HepG2 (cell line): ENCODE measurements around the gene SLC29A1. TPM values are rescaled to one million over a fixed set of nuclear protein-coding genes. Genes with fewer than 3 reads are reported as not detected.

ENCODE experiments used
- ATAC-seq: fragments of 200-7000 bp; cut with Tn5 transposase; 3 replicates; pipeline ENCODE4 v1.9.1; 2020; ENCODE audit warnings: mild to moderate bottlenecking, moderate library complexity
- BruUV-seq: library from RNA; stranded (reverse); fragments of 400-500 nt; replicated peaks from 2 replicates; lab custom pipeline; 2021; lab: Mats Ljungman, UMichigan
- CTCF ChIA-PET: fragments of 300-600 bp; formaldehyde crosslinking; extraction: SDS; loops from one replicate; lab custom pipeline; 2021; ENCODE audit warnings: low total read pairs, inconsistent platforms, low intra/inter-chr PET ratio; lab: Yijun Ruan, JAX
- POLR2A ChIA-PET: fragments of 350-600 bp; sonication (Branson Sonifier 250); formaldehyde crosslinking; loops from one replicate; lab custom pipeline; 2020; ENCODE audit warnings: antibody characterized with exemption, inconsistent platforms; lab: Yijun Ruan, JAX
- DNase-seq: peaks from one replicate; pipeline ENCODE4 v3.0.0-alpha.2; 2015; ENCODE audit warnings: low spot score
- FAIRE-seq: peaks from 3 replicates; lab custom pipeline; 2011; peaks lifted over from hg19 to GRCh38; lab: Jason Lieb, UNC
- H2AFZ ChIP-seq: one replicate; pipeline ENCODE4 v1.6.1; 2011; ENCODE audit warnings: low read length, inconsistent platforms
- H3K27ac ChIP-seq: fragments of 300-600 bp; 3 replicates; pipeline ENCODE4 v1.8.0; 2011; ENCODE audit warnings: mixed run types, mild to moderate bottlenecking, mixed read lengths, low read length, inconsistent platforms; ENCODE audit not compliant: insufficient read depth; ENCODE audit errors: extremely low read length
- H3K27me3 ChIP-seq, 2 experiments: fragments of 200-600 bp in 1 of 2; 2 replicates in 1 of 2; 3 replicates in 1 of 2; pipeline versions ENCODE4 v1.6.0 to v1.8.0; 2011; ENCODE audit warnings: low read length in 2 of 2, mild to moderate bottlenecking in 2 of 2, moderate library complexity in 2 of 2, inconsistent platforms in 1 of 2; ENCODE audit not compliant: insufficient read depth in 2 of 2, control insufficient read depth in 1 of 2
- H3K36me3 ChIP-seq, 2 experiments: fragments of 200-600 bp in 1 of 2; replicated peaks in 1 of 2; 2 replicates in 1 of 2; 3 replicates in 1 of 2; pipeline versions ENCODE4 v1.5.1 to v1.8.0; 2011; ENCODE audit warnings: low read length in 2 of 2, inconsistent platforms in 1 of 2; ENCODE audit not compliant: insufficient read depth in 2 of 2, control insufficient read depth in 1 of 2
- H3K4me1 ChIP-seq: 2 replicates; pipeline ENCODE4 v1.5.1; 2012; ENCODE audit warnings: low read length, inconsistent platforms; ENCODE audit not compliant: insufficient read depth
- H3K4me2 ChIP-seq: 2 replicates; pipeline ENCODE4 v1.6.0; 2011; ENCODE audit warnings: low read depth, low read length, inconsistent platforms
- H3K4me3 ChIP-seq, 3 experiments: fragments of 200-600 bp in 1 of 3; sonication (generic), shearing (Covaris generic) in 1 of 3; replicated peaks in 1 of 3; 2 replicates each; pipeline ENCODE4 v1.5.1; 2011 to 2016; ENCODE audit warnings: low read length in 3 of 3, inconsistent platforms in 2 of 3, low read depth in 2 of 3, mild to moderate bottlenecking in 2 of 3, control low read depth in 1 of 3, mixed read lengths in 1 of 3; ENCODE audit not compliant: insufficient read depth in 1 of 3
- H3K79me2 ChIP-seq: one replicate; pipeline ENCODE4 v1.6.1; 2011; ENCODE audit warnings: low read length, inconsistent platforms; ENCODE audit not compliant: insufficient read depth
- H3K9ac ChIP-seq: 2 replicates; pipeline ENCODE4 v1.6.0; 2011; ENCODE audit warnings: mild to moderate bottlenecking, low read depth, low read length, inconsistent platforms; ENCODE audit not compliant: insufficient read depth
- H3K9me3 ChIP-seq: 2 replicates; pipeline ENCODE4 v1.5.1; 2012; ENCODE audit warnings: mild to moderate bottlenecking, low read length
- H4K20me1 ChIP-seq: 2 replicates; pipeline ENCODE4 v1.6.0; 2011; ENCODE audit warnings: inconsistent platforms, mild to moderate bottlenecking, low read length, moderate library complexity; ENCODE audit not compliant: insufficient read depth
- ARHGAP35 ChIP-seq: sonication (generic); formaldehyde crosslinking; IDR thresholded peaks from 2 replicates; pipeline ENCODE4 v1.9.0; 2022; ENCODE audit warnings: mild to moderate bottlenecking, inconsistent platforms, moderate library complexity, missing genetic modification reagents, borderline replicate concordance
- JARID2 ChIP-seq: sonication (generic); formaldehyde crosslinking; IDR thresholded peaks from 2 replicates; pipeline ENCODE4 v1.8.1; 2023; ENCODE audit warnings: missing genetic modification reagents, inconsistent platforms; ENCODE audit not compliant: insufficient replicate concordance
- SAP130 ChIP-seq: IDR thresholded peaks from 2 replicates; pipeline ENCODE4 v1.6.1; 2016; ENCODE audit warnings: low read depth
- ZNF460 ChIP-seq: sonication (generic); formaldehyde crosslinking; IDR thresholded peaks from 2 replicates; pipeline ENCODE4 v1.5.1; 2020; ENCODE audit warnings: missing genetic modification reagents, mild to moderate bottlenecking, borderline replicate concordance
- ZNF569 ChIP-seq: sonication (generic); formaldehyde crosslinking; IDR thresholded peaks from 2 replicates; pipeline ENCODE4 v1.5.0; 2020; ENCODE audit warnings: mild to moderate bottlenecking, missing genetic modification reagents, moderate library complexity, borderline replicate concordance
- ZNF878 ChIP-seq: sonication (generic); formaldehyde crosslinking; IDR thresholded peaks from 2 replicates; pipeline ENCODE4 v1.8.1; 2023; ENCODE audit warnings: mild to moderate bottlenecking, missing genetic modification reagents, moderate library complexity
- ZSCAN9 ChIP-seq: IDR thresholded peaks from 2 replicates; pipeline ENCODE4 v1.6.1; 2016; ENCODE audit warnings: borderline replicate concordance
- WGBS: methylation state at CpG from one replicate; pipeline ENCODE4 v1.1.6; 2017; ENCODE audit warnings: low lambda C conversion rate; 5-methylcytosine and 5-hydroxymethylcytosine counted together
- in situ Hi-C: cut with HindIII; loops from 2 replicates; pipeline ENCODE4 v1.10.0; 2017; ENCODE audit warnings: low pct_unique_long_range_greater_than_20kb; ENCODE audit not compliant: extremely low pct_ligation_motif_present
- intact Hi-C: fragments of 100-400 bp; cut with micrococcal nuclease; formaldehyde crosslinking; loops from one replicate; pipeline ENCODE4 v1.10.0; 2022; ENCODE audit not compliant: unreplicated experiment
- polyA plus RNA-seq, 8 experiments: library from polyadenylated mRNA; depleted of rRNA in 3 of 8; stranded (reverse) in 7 of 8; unstranded in 1 of 8; fragments of >200 nt; fragmentation: Illumina TruSeq in 4 of 8; extraction: Trizol in 4 of 8; gene quantifications; 2 replicates each; pipeline versions ENCODE4 v1.2.1 to v1.2.3, GENCODE V29; 2011 to 2016; ENCODE audit warnings: low read depth in 4 of 8, missing spikeins in 1 of 8, mixed read lengths in 1 of 8; ENCODE audit not compliant: insufficient read depth in 1 of 8
- total RNA-seq, 5 experiments: library from RNA; depleted of rRNA; stranded (reverse); fragments of >200 nt; fragmentation: Illumina TruSeq; extraction: Trizol; gene quantifications; 2 replicates each; pipeline ENCODE4 v1.2.3, GENCODE V29; 2016; ENCODE audit warnings: low read depth in 1 of 5
- TF ChIP-seq, protein P1 (sequence below): sonication (generic); formaldehyde crosslinking; IDR thresholded peaks from 2 replicates; pipeline ENCODE4 v1.5.0; 2020; ENCODE audit warnings: missing genetic modification reagents
- TF ChIP-seq, protein P2 (sequence below): IDR thresholded peaks from 2 replicates; pipeline ENCODE4 v1.6.1; 2016; ENCODE audit warnings: missing genetic modification reagents, missing compliant biosample characterization
- TF ChIP-seq, protein P3 (sequence below): fragments of 450-650 bp; IDR thresholded peaks from 2 replicates; pipeline ENCODE4 v1.6.1; 2017; ENCODE audit warnings: mild to moderate bottlenecking
- TF ChIP-seq, protein P4 (sequence below): sonication (generic); formaldehyde crosslinking; conservative IDR thresholded peaks from 2 replicates; pipeline ENCODE4 v1.8.0; 2022; ENCODE audit warnings: mild to moderate bottlenecking, moderate library complexity, missing genetic modification reagents
- TF ChIP-seq, protein P5 (sequence below): sonication (generic); formaldehyde crosslinking; conservative IDR thresholded peaks from 2 replicates; pipeline ENCODE4 v1.4.0; 2020; ENCODE audit warnings: missing genetic modification reagents

The SLC29A1 gene
- total and polyA plus RNA-seq, 2 of the 13 experiments (the other 11 are each of a cell fraction or from before 2014, with no cell fraction given): 43.2 to 106 TPM

DNA sequence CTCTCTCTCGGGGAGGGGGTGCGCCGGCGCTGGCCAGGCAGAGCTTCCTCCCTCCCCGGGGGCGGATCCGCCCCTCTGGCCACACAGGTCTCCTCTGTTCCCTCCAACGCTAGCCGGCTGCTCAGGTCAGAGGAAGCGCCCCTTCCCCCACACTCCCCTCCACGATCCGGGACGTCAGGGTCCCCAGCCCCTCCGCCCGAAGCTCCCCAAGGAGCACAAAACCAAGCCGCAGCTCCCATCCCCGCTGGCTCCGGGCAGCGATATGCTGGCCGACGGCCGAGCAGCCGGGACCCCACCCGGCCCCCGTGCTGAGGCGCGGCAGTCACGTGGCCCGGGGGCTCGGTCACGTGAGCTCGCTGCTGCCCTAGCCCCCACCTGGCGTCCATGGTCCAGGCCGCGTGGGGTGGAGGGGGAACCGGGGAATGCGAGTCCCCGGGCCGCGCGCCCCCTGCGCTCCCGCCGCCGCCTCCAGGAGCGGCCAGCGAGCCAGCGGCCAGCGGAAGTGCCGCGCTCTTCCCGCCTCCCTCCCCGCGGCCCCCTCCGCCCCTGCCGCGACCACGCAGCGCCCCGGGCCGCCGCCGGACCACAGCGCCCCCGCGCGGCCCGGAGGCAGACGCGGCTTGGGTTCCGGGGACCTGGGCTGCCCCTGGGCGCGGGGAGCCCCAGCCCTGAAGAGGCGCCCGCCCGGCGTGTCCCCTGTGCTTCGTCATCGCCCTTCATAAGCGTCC is 33.8 kb downstream of the SLC29A1 start, which contains the start of gene SLC35B2 (continued):
- TF ChIP-seq, protein P1, sequence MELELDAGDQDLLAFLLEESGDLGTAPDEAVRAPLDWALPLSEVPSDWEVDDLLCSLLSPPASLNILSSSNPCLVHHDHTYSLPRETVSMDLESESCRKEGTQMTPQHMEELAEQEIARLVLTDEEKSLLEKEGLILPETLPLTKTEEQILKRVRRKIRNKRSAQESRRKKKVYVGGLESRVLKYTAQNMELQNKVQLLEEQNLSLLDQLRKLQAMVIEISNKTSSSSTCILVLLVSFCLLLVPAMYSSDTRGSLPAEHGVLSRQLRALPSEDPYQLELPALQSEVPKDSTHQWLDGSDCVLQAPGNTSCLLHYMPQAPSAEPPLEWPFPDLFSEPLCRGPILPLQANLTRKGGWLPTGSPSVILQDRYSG (CRISPR knock-in tag): no peak
- peak; percentile 54; the same call in 1 of the 2 replicates for TF ChIP-seq ZSCAN9
- TF ChIP-seq, protein P2, sequence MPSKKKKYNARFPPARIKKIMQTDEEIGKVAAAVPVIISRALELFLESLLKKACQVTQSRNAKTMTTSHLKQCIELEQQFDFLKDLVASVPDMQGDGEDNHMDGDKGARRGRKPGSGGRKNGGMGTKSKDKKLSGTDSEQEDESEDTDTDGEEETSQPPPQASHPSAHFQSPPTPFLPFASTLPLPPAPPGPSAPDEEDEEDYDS (CRISPR knock-in tag): peak; percentile 28
- TF ChIP-seq ZNF460 (CRISPR knock-in tag): no peak
- TF ChIP-seq, all 625 proteins: peak for 356

DNA sequence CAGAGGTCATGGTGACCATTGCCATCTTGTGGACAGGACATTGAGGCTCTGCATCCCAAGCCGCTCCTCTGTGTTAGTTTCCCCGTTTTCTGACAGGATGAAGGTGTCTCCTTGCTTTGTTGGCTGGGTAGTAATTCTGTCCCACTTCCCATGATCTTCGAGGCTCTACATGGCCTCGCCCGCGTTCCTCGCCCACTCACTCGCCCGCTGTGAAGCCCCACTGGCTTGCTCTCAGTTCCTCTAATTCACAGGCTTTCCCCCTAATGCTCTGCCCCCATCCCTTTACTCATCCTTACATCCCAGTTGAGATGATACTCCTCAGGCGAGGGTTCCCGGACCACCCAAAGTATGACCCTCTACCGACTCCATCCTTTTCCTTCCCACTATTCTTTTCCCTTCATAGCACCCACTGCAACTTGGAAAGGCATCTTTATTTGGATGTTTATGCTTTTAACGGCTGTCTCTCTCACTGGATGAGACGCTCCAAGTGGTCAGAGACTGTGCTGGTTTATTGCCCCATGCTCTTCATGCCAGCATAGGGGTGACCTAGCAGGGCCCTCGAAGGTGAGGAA is 34.4 kb downstream of the SLC29A1 start:
- in situ Hi-C loops: no loop called here
- no peak overlapping the region for H2AFZ ChIP-seq
- TF ChIP-seq ARHGAP35 (CRISPR knock-in tag): 0 out of 2 replicates have a peak, but pooled peaks have one; percentile 35
- no peak for TF ChIP-seq ZNF878 (CRISPR knock-in tag)
- no peak for TF ChIP-seq JARID2
- TF ChIP-seq, protein P3, sequence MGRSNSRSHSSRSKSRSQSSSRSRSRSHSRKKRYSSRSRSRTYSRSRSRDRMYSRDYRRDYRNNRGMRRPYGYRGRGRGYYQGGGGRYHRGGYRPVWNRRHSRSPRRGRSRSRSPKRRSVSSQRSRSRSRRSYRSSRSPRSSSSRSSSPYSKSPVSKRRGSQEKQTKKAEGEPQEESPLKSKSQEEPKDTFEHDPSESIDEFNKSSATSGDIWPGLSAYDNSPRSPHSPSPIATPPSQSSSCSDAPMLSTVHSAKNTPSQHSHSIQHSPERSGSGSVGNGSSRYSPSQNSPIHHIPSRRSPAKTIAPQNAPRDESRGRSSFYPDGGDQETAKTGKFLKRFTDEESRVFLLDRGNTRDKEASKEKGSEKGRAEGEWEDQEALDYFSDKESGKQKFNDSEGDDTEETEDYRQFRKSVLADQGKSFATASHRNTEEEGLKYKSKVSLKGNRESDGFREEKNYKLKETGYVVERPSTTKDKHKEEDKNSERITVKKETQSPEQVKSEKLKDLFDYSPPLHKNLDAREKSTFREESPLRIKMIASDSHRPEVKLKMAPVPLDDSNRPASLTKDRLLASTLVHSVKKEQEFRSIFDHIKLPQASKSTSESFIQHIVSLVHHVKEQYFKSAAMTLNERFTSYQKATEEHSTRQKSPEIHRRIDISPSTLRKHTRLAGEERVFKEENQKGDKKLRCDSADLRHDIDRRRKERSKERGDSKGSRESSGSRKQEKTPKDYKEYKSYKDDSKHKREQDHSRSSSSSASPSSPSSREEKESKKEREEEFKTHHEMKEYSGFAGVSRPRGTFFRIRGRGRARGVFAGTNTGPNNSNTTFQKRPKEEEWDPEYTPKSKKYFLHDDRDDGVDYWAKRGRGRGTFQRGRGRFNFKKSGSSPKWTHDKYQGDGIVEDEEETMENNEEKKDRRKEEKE: no peak
- TF ChIP-seq SAP130 (CRISPR knock-in tag): no peak
- TF ChIP-seq, protein P4, sequence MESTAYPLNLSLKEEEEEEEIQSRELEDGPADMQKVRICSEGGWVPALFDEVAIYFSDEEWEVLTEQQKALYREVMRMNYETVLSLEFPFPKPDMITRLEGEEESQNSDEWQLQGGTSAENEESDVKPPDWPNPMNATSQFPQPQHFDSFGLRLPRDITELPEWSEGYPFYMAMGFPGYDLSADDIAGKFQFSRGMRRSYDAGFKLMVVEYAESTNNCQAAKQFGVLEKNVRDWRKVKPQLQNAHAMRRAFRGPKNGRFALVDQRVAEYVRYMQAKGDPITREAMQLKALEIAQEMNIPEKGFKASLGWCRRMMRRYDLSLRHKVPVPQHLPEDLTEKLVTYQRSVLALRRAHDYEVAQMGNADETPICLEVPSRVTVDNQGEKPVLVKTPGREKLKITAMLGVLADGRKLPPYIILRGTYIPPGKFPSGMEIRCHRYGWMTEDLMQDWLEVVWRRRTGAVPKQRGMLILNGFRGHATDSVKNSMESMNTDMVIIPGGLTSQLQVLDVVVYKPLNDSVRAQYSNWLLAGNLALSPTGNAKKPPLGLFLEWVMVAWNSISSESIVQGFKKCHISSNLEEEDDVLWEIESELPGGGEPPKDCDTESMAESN (CRISPR knock-in tag): no peak
- TF ChIP-seq ZNF569: no peak
- TF ChIP-seq, protein P5, sequence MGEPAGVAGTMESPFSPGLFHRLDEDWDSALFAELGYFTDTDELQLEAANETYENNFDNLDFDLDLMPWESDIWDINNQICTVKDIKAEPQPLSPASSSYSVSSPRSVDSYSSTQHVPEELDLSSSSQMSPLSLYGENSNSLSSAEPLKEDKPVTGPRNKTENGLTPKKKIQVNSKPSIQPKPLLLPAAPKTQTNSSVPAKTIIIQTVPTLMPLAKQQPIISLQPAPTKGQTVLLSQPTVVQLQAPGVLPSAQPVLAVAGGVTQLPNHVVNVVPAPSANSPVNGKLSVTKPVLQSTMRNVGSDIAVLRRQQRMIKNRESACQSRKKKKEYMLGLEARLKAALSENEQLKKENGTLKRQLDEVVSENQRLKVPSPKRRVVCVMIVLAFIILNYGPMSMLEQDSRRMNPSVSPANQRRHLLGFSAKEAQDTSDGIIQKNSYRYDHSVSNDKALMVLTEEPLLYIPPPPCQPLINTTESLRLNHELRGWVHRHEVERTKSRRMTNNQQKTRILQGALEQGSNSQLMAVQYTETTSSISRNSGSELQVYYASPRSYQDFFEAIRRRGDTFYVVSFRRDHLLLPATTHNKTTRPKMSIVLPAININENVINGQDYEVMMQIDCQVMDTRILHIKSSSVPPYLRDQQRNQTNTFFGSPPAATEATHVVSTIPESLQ (CRISPR knock-in tag): 0 out of 2 replicates have a peak, but pooled peaks have one; percentile 24

More for the DNA sequence above, 34.4 kb downstream of the SLC29A1 start:
- intact Hi-C loops: no loop called here
- FAIRE-seq (no peak), DNase-seq (no peak), ATAC-seq (no peak)
- peaks cover 21 to 55% of the 10 kb centered on the region in 2 experiments for H3K36me3 ChIP-seq
- CTCF ChIA-PET: interaction anchor here (0.7 to 1.5 kb wide), 3 partner anchors 37 to 106 kb away, joined by 3 to 4 read pairs (median 4); no protein-coding TSS in a partner anchor
- H3K4me2 ChIP-seq: peak overlapping the region; percentile 96
- H3K9me3 ChIP-seq: no peaks in the 10 kb centered on the region
- no peaks in the 10 kb centered on the region; a peak in 1 of 5 replicates for H3K27me3 ChIP-seq
- peaks cover 56% of the 10 kb centered on the region for H3K4me1 ChIP-seq
- 64% methylated on average over 15 of the region's 15 CpGs for whole genome bisulfite sequencing
- peak overlapping the region; percentile 92 for H3K9ac ChIP-seq
- peaks cover 37% of the 10 kb centered on the region for H4K20me1 ChIP-seq
- peaks cover 19% of the 10 kb centered on the region for H3K79me2 ChIP-seq
- POLR2A ChIA-PET: interaction anchor here (1.2 to 6.0 kb wide), 13 partner anchors 12 to 158 kb away, joined by 3 to 264 read pairs (median 7); partner anchors contain the start of genes HSP90AB1, MRPL14, SLC29A1 and TMEM151B
- BruUV-seq: no TSS peak
- peak overlapping the region; percentile 52 to 84 (median 66); a peak in 5 of 6 replicates for H3K4me3 ChIP-seq
- peak overlapping the region; percentile 74 for H3K27ac ChIP-seq
